DOHH2 (cell line): ENCODE data around the gene EPB41L2.

Experiments
- H3F3A ChIP-seq: fragments of 200-600 bp; sonication (generic), shearing (Covaris generic); 2 replicates; pipeline ENCODE4 v1.6.0; 2016; ENCODE audit warnings: antibody characterized with exemption, mild to moderate bottlenecking; ENCODE audit not compliant: control insufficient read depth, insufficient read depth
- H3K27ac ChIP-seq: fragments of 200-600 bp; sonication (generic); 2 replicates; pipeline ENCODE4 v1.5.1; 2014; ENCODE audit warnings: low read depth, mild to moderate bottlenecking, low read length, moderate library complexity
- H3K27me3 ChIP-seq: fragments of 200-600 bp; sonication (generic); 2 replicates; pipeline ENCODE4 v1.6.1; 2014; ENCODE audit warnings: mild to moderate bottlenecking, low read length, mixed read lengths; ENCODE audit not compliant: control insufficient read depth
- H3K36me3 ChIP-seq: fragments of 200-600 bp; sonication (generic); 2 replicates; pipeline ENCODE4 v1.6.1; 2014; ENCODE audit warnings: mild to moderate bottlenecking, low read length, moderate library complexity, mixed read lengths; ENCODE audit not compliant: control insufficient read depth
- H3K4me1 ChIP-seq: fragments of 200-600 bp; sonication (generic); 2 replicates; pipeline ENCODE4 v1.6.1; 2014; ENCODE audit warnings: mild to moderate bottlenecking, low read length, mixed read lengths; ENCODE audit not compliant: control insufficient read depth
- H3K4me2 ChIP-seq: fragments of 200-600 bp; sonication (generic); 2 replicates; pipeline ENCODE4 v1.6.0; 2014; ENCODE audit warnings: mild to moderate bottlenecking, low read length, moderate library complexity
- H3K4me3 ChIP-seq: fragments of 200-600 bp; sonication (generic); 2 replicates; pipeline ENCODE4 v1.5.1; 2014; ENCODE audit warnings: mild to moderate bottlenecking, low read length, mixed read lengths
- H3K79me2 ChIP-seq: fragments of 200-600 bp; sonication (generic); 2 replicates; pipeline ENCODE4 v1.6.1; 2014; ENCODE audit warnings: mild to moderate bottlenecking, low read length, mixed read lengths; ENCODE audit not compliant: control insufficient read depth
- H3K9me2 ChIP-seq: fragments of 200-600 bp; sonication (generic); replicated peaks from 2 replicates; pipeline ENCODE4 v1.6.1; 2014; ENCODE audit warnings: mild to moderate bottlenecking, low read length, mixed read lengths; ENCODE audit not compliant: control insufficient read depth
- H3K9me3 ChIP-seq: fragments of 200-600 bp; sonication (generic); 2 replicates; pipeline ENCODE4 v1.6.1; 2014; ENCODE audit warnings: antibody characterized with exemption, low read length, mixed read lengths; ENCODE audit not compliant: control insufficient read depth, insufficient read depth
- H4K20me1 ChIP-seq: fragments of 200-600 bp; sonication (generic); 2 replicates; pipeline ENCODE4 v1.6.0; 2014; ENCODE audit warnings: low read depth, mild to moderate bottlenecking, antibody characterized with exemption, low read length, moderate library complexity; ENCODE audit not compliant: control insufficient read depth, insufficient read depth
- EZH2phosphoT487 ChIP-seq: fragments of 200-600 bp; sonication (generic); IDR thresholded peaks from 2 replicates; pipeline ENCODE4 v1.6.1; 2017; ENCODE audit warnings: borderline replicate concordance, mild to moderate bottlenecking, antibody characterized with exemption, low read length, moderate library complexity, mixed read lengths
- TF ChIP-seq, protein P1 (sequence below): fragments of 200-600 bp; sonication (generic); IDR thresholded peaks from one replicate; pipeline ENCODE4 v1.5.1; 2014; ENCODE audit warnings: antibody characterized with exemption, mild to moderate bottlenecking, low read depth, low read length; ENCODE audit not compliant: poor library complexity, severe bottlenecking

Gene EPB41L2

DNA sequence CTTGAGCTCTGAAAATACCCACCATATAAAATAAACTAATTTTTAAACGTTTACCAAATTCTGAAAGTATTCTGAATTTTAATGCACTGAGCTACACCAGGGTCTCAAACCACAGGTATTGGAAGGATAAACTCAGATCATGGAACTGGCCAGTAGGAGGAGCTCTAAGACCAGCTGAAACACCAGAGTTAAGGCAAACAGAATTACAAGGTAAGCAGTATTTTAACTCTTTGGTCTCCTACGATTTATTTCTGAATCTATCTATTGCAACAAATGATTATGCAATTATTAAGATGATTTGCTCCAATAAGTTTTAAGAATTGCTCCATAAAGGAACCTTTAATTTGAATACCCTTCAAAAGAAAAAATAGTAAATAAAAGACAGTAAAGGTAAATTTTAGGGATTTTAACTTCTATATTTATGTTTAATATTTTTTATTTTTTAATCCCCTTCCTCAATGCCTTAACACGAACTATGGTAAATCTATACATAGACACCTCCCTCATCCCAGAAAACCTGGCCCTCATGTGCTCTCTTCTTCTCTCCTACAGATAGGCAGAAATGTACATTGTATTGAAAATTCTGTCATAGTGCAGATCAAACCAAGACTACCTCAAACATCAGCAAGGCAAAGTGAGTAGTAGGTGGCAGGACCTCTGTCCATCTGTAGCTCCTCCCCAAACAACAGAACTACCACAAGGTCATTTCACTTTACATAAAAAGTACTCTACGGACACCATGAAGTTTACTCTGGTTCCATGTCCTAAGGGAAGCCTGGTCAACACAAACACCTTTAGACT, 177.5 kb downstream of the EPB41L2 start:
- Histone ChIP-seq H3F3A (no peaks in the 10 kb centered on the region), H3K9me3 (no peaks in the 10 kb centered on the region), H3K4me1 (no peaks in the 10 kb centered on the region), H3K4me3 (no peak overlapping the region), H3K79me2 (no peaks in the 10 kb centered on the region), H3K27ac (no peak overlapping the region), H3K36me3 (peaks cover 27% of the 10 kb centered on the region), H3K27me3 (no peaks in the 10 kb centered on the region), H4K20me1 (no peaks in the 10 kb centered on the region), H3K9me2 (no peaks in the 10 kb centered on the region), H3K4me2 (no peak overlapping the region)
- TF ChIP-seq, protein P1, sequence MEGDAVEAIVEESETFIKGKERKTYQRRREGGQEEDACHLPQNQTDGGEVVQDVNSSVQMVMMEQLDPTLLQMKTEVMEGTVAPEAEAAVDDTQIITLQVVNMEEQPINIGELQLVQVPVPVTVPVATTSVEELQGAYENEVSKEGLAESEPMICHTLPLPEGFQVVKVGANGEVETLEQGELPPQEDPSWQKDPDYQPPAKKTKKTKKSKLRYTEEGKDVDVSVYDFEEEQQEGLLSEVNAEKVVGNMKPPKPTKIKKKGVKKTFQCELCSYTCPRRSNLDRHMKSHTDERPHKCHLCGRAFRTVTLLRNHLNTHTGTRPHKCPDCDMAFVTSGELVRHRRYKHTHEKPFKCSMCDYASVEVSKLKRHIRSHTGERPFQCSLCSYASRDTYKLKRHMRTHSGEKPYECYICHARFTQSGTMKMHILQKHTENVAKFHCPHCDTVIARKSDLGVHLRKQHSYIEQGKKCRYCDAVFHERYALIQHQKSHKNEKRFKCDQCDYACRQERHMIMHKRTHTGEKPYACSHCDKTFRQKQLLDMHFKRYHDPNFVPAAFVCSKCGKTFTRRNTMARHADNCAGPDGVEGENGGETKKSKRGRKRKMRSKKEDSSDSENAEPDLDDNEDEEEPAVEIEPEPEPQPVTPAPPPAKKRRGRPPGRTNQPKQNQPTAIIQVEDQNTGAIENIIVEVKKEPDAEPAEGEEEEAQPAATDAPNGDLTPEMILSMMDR = peak; percentile 83
- TF ChIP-seq EZH2phosphoT487 = no peak

DNA sequence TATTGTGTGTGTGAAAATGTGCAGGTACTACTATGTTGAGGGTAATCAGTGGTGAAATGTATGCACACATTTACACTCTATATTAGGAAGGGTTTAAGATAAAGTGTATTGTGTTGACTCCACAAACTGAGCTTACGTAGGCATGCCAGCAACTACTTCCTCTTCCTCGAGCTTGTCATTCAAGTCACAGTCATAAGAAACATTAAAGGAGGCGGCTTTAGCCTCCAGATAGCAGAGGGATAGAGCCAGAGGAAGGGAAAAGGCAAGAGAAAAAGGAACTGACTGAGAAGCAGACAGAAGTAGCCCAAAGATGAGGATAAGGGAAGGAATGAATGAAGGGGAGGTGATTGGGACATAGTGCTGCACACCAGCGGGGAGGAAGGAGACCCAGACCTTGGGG, 180.7 kb downstream of the EPB41L2 start:
- no peaks in the 10 kb centered on the region for H3K9me2 ChIP-seq
- no peaks in the 10 kb centered on the region for H4K20me1 ChIP-seq
- H3K4me3 ChIP-seq = no peak overlapping the region
- no peak overlapping the region for H3K4me2 ChIP-seq
- no peaks in the 10 kb centered on the region for H3K9me3 ChIP-seq
- no peaks in the 10 kb centered on the region for H3K79me2 ChIP-seq
- TF ChIP-seq EZH2phosphoT487 = no peak
- TF ChIP-seq, protein P1 = no peak
- H3K4me1 ChIP-seq = no peaks in the 10 kb centered on the region
- H3K27me3 ChIP-seq = no peaks in the 10 kb centered on the region
- H3K27ac ChIP-seq = no peak overlapping the region
- no peaks in the 10 kb centered on the region for H3F3A ChIP-seq
- H3K36me3 ChIP-seq = peaks cover 16% of the 10 kb centered on the region

DNA sequence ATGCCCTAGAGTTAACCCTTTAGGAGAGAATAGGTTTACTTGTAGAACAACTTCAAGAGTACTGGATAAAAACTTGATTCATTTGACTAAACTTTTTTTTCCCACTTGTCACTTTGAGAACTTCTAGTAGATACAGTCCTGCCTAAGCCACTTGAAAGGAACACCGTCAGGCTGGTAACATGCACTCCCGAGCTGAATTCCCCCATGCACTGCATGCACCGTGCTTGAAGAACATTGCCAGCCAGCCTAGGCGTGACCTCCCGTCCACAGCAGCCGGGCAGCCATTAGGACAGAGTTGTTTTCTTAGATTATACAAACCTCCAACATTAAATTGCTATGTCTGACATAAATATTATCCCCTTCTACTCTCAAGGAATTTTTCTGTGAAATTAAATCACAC, 183.2 kb downstream of the EPB41L2 start:
- Histone ChIP-seq H3K27me3 (no peaks in the 10 kb centered on the region), H3K9me3 (no peaks in the 10 kb centered on the region), H3K36me3 (peaks cover 12% of the 10 kb centered on the region), H3K27ac (no peak overlapping the region), H3F3A (no peaks in the 10 kb centered on the region), H3K9me2 (no peaks in the 10 kb centered on the region), H3K4me3 (no peak overlapping the region), H4K20me1 (no peaks in the 10 kb centered on the region), H3K4me1 (no peaks in the 10 kb centered on the region), H3K4me2 (no peak overlapping the region), H3K79me2 (no peaks in the 10 kb centered on the region)
- TF ChIP-seq EZH2phosphoT487 = no peak
- TF ChIP-seq, protein P1 = no peak
